Stimulated activated naive CD8-positive, alpha-beta T cell treated with anti-CD3 and anti-CD28 coated beads, Interleukin-15, amount 100 ng/mL, for 72 hours (primary cell): Measurements from ENCODE around the gene ST6GAL1.
"Not testable (repeated sequence)": the region's sequence is repeated elsewhere in the genome, so short reads cannot be mapped to it uniquely, and the experiment has no call there.

Experiments
- ATAC-seq: fragments of 150-1000 bp; cut with Tn5 transposase; 2 replicates; pipeline ENCODE4 v1.10.0; 2021; ENCODE audit warnings: mild to moderate bottlenecking, moderate library complexity
- DNase-seq, 2 donors: peaks; one replicate each; pipeline ENCODE4 v3.0.0; 2021 to 2022
- H3K27ac Mint-ChIP-seq, 2 donors: one replicate each; pipeline ENCODE4 v1.8.0; 2022; ENCODE audit warnings: mild to moderate bottlenecking in 2 of 2, mixed read lengths in 2 of 2, moderate library complexity in 2 of 2
- H3K27me3 Mint-ChIP-seq: one replicate; pipeline ENCODE4 v1.8.0; 2022; ENCODE audit warnings: mixed read lengths
- H3K4me1 Mint-ChIP-seq: one replicate; pipeline ENCODE4 v1.8.0; 2022; ENCODE audit warnings: mild to moderate bottlenecking, mixed read lengths
- H3K4me3 Mint-ChIP-seq, 2 donors: one replicate each; pipeline ENCODE4 v1.8.0; 2022; ENCODE audit warnings: mild to moderate bottlenecking in 2 of 2, mixed read lengths in 2 of 2, moderate library complexity in 1 of 2
- H3K9me3 Mint-ChIP-seq, 2 donors: one replicate each; pipeline ENCODE4 v1.8.0; 2022; ENCODE audit warnings: mixed read lengths in 2 of 2

The ST6GAL1 gene

DNA sequence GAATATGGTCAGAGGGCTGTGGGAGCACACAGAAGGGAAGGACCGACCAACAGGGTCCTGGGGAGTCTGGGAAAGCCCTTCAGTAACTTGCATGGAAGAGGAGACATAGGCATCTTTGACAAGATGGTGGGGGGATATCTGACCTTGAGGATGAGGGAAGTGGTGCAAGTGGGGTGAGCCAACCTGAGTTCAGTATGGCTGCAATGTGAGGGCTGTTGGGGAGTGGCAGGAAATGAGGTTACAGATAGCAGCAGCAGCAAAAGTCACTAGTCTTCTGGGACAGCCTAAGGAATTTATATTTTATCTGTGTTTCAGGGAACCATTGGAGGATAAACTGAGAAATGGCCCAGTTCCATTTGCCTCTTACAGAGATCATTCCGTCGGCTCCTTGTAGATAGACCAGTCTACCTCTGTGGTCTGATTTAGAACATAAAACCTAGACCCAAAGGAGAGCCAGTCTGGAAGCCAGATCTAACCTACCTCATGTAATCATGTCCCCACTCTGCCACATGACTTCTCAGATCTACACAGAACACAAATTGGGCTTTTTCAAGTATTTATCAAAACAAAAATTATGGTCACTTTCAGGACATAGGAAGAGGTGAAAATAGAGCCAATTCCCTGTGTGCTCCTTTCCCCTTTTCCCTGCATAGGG, 75.6 kb downstream of the ST6GAL1 start:
- peaks cover 67% of the 10 kb centered on the region for H3K4me1 Mint-ChIP-seq
- H3K27ac Mint-ChIP-seq = peak overlapping the region; percentile 64 to 85
- DNase-seq (no peak), ATAC-seq (peak; percentile 41)
- no peaks in the 10 kb centered on the region for H3K27me3 Mint-ChIP-seq
- peaks cover 17 to 22% of the 10 kb centered on the region in 2 donors for H3K9me3 Mint-ChIP-seq
- H3K4me3 Mint-ChIP-seq = peak overlapping the region; percentile 8 to 38

DNA sequence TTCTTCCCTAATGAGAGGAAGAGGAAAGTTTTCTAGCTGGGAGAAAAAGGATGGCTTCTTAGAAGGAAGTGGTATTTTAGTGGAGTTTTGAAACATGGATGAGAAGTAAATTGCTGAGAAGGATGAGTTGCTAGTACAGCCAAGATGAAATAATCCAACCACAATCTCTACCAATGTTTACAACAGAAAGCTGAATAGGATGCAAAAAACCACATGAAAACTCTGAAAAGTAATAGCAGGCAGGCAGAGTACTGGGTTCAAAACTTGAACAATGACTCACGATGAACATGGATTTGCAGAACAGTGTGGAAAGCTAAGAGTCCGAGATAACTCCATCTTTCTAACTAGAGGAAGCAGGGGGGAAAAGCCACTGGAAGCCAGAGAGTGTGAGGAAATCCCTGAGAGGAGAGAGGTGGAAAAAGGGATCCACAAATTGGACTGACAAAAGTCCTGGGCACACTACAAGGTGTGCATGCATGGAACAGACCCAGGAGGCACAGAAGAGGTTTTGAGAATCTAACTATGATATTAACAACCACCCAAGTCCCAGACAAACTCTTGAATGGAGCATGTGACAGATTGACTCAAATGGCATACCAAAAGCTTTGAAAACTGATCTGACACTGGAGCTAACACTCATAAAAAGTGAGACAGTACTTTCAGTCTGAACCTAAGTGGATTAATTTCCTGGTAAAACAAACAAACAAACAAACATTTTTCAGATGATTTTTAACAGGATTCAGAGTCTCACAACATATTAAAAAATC, 76.7 kb downstream of the ST6GAL1 start:
- H3K4me1 Mint-ChIP-seq = peaks cover 64% of the 10 kb centered on the region
- H3K27ac Mint-ChIP-seq = peak overlapping the region in 1 of 2 donors; percentile 91
- DNase-seq (no peak), ATAC-seq (peak; percentile 90)
- H3K9me3 Mint-ChIP-seq = peaks cover 17 to 22% of the 10 kb centered on the region in 2 donors
- H3K4me3 Mint-ChIP-seq = no peak overlapping the region
- H3K27me3 Mint-ChIP-seq = no peaks in the 10 kb centered on the region

DNA sequence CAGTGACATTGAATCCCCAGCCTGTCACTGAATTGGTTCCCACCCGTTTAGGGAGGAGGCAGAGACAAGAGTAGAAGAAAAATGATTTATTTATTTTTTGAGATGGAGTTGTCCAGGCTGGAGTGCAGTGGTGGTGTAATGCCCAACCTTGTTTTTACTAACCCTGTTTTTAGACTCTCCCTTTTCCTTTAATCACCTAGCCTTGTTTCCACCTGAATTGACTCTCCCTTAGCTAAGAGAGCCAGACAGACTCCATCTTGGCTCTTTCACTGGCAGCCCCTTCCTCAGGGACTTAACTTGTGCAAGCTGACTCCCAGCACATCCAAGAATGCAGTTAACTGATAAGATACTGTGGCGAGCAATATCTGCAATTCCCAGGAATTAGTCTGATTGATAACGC, 80.1 kb downstream of the ST6GAL1 start:
- DNase-seq, H3K9me3 Mint-ChIP-seq, H3K4me3 Mint-ChIP-seq, H3K27ac Mint-ChIP-seq, ATAC-seq, H3K27me3 Mint-ChIP-seq: not testable (repeated sequence)
- H3K4me1 Mint-ChIP-seq = peaks cover 60% of the 10 kb centered on the region

DNA sequence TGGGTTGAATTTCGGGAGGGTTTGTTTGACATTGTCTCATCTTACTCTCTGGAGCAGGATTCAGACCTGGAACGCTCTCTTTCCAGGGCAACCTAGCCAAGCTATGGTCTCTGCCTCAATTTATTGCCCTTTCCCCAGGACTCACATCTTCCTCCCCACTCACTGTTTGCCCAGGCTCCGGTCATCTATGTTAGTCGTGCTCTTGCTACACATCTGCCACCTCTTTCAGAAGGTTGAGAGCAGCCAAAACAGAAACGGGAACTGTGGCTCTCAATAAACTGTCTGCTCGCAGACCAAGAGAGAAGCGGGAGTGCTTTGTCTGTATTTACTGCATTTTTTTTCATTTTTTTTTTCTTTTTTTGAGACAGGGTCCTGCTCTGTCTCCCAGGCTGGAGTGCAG, 81.6 kb downstream of the ST6GAL1 start:
- no peak for ATAC-seq

DNA sequence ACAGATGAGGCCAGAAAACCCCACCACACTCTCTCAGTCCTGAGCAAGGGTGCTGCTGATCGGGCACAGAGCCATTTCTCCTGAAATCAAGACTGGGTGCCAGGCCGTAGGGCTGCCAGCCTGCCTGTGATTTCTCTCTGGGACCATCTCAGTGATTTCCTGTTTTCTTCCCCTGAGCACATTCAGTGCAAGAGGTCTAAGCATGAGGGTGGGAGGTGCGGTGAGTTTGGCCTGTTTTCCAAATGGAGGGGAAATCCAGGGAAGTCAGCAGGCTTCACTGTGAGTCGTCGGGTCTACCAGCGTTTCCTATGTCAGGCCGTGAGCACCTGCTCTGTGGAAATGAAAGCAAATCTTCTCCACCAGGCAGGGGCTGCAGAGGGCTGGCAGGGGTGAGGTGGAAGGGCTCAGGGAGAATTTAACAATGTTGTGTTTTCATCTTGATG, 82.3 kb downstream of the ST6GAL1 start:
- Mint-ChIP-seq H3K27ac (peak overlapping the region; percentile 93), H3K4me3 (peak overlapping the region; percentile 69 to 74), H3K9me3 (peaks cover 0 to 7% of the 10 kb centered on the region in 2 donors), H3K27me3 (no peaks in the 10 kb centered on the region), H3K4me1 (peaks cover 54% of the 10 kb centered on the region)
- ATAC-seq = peak; percentile 86
- DNase-seq = peak; percentile 30 to 49

More for the DNA sequence above, 81.6 kb downstream of the ST6GAL1 start:
- H3K9me3 Mint-ChIP-seq = peaks cover 6 to 9% of the 10 kb centered on the region in 2 donors
- H3K4me3 Mint-ChIP-seq = peak overlapping the region; percentile 69 to 74
- H3K27ac Mint-ChIP-seq = peak overlapping the region; percentile 93
- H3K4me1 Mint-ChIP-seq = peaks cover 60% of the 10 kb centered on the region
- no peaks in the 10 kb centered on the region for H3K27me3 Mint-ChIP-seq
- DNase-seq = no peak

DNA sequence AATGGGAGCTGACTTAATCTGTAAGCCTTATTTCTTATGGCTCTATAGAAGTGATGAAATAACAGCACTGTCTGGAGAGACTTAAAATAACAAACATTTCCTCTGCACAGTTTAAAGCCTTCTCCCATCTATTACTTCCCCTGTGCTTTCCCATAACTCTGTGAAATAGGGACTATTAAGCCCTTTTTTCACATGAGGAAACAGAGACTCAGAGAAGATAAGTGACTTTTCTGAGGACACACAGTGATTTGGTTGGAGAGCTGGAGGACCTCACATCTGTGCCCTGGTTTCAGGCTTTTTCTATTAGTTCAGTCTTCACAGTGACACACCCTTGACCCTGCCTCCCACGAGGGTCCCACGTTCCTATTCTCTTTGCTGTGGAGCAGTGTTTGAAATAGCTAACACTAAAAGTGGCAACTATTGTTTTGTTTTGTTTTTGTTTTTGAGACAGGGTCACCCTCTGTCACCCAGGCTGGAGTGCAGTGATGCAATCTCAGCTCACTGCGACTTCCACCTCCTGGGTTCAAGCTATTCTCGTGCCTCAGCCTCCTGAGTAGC, 82.9 kb downstream of the ST6GAL1 start:
- no peak for ATAC-seq
- peaks cover 0 to 1% of the 10 kb centered on the region in 2 donors for H3K9me3 Mint-ChIP-seq
- peaks cover 51% of the 10 kb centered on the region for H3K4me1 Mint-ChIP-seq
- peak overlapping the region; percentile 69 to 74 for H3K4me3 Mint-ChIP-seq
- no peak for DNase-seq
- no peaks in the 10 kb centered on the region for H3K27me3 Mint-ChIP-seq
- H3K27ac Mint-ChIP-seq = peak overlapping the region in 1 of 2 donors; percentile 93

DNA sequence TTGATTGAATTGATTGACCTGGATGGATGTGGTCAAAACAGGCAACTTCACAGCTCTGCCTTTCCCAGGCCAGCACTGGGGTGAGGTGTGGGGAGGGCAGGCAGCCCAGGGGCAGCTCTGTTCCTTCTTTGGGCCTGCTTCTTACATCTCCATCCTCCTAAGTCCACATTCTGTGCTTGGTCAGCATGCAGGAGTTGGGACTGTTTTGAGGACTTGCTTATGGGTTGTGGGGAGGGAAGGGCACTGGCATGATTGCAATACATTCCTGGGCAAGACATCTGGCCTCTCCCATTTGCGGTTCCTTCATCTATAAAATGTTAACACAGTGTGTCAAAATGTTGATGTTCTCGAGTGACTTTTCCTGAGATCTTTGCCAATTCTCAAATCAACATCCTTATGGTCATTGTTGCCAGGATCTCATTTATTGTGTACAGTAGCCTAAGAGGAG, 84.1 kb downstream of the ST6GAL1 start:
- H3K4me1 Mint-ChIP-seq = peaks cover 59% of the 10 kb centered on the region
- no peak overlapping the region for H3K4me3 Mint-ChIP-seq
- ATAC-seq (no peak), DNase-seq (no peak)
- H3K27ac Mint-ChIP-seq = peak overlapping the region; percentile 41 to 54
- no peaks in the 10 kb centered on the region for H3K9me3 Mint-ChIP-seq
- no peaks in the 10 kb centered on the region for H3K27me3 Mint-ChIP-seq

DNA sequence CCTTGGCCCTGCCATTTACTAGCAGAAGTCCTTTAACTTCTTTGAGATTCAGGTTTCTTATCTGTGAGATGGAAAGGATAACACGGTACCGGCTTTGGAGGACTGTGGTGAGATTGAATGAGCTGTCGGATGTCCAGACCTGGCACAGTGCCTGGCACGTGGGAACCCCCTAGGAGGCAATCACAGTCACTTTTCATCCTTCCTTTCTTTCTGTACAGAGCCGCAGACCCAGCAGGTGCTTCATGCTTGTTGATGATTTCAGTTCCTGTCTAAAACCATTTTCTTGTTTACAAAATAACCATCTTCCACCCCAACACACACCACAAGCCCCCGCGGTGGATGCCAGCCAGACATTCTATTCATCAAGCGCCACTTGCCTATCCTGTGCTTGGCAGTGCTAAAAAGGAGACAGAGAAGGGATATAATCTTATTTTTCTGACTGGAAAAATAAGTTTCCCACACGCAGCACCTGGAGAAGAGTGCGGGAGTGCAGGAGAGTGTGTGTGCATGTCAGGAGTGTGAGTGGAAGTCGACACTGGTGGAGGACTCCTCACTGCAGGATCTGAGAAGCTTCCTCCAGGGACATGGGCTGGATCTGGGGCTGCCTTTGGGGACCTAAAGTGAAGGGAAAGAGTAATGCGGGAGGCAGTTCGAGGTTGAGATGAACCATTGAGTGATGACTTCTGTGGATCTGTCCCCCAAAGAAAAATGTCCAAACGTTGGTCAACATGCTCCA, 85.7 kb downstream of the ST6GAL1 start:
- Mint-ChIP-seq H3K4me1 (peaks cover 75% of the 10 kb centered on the region), H3K4me3 (peak overlapping the region in 1 of 2 donors; percentile 10), H3K27ac (peak overlapping the region in 1 of 2 donors; percentile 7), H3K9me3 (no peaks in the 10 kb centered on the region), H3K27me3 (no peaks in the 10 kb centered on the region)
- DNase-seq (no peak), ATAC-seq (no peak)

DNA sequence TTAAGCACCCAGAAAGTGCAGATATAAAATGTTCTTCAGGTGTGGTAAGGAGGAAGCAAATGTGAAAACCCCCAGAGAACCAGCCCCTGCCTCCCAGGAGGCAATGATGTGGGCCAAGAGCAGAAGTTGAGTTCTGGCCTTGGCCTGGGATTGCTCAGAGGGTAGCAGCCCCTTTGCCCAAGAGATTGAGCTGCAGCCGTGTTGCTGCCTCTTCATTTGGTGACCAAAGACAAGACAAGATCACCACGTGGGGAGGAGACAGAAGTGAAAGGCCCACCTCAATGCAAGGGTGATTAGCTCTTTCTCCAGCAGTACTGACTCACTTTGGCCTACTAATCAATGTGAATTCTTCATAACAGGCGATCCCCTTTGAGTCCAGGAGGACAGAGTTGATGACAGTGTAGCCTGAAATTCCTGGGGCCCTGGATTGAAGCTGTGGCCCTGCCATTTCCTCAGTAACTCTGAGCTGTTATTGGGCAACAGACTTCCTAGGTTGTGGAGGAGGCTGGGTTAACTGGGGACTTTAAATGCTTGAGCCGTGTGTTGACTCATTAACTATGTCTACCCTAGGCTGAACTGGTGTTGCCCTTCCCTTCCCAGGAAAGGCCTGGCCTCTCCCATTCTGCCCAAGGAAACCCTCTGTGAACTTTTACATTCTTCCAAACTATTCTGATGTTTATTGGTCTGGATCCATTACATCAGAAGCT, 86.5 kb downstream of the ST6GAL1 start:
- Mint-ChIP-seq H3K9me3 (no peaks in the 10 kb centered on the region), H3K27me3 (no peaks in the 10 kb centered on the region), H3K4me1 (peaks cover 77% of the 10 kb centered on the region), H3K4me3 (no peak overlapping the region), H3K27ac (no peak overlapping the region)
- ATAC-seq (no peak), DNase-seq (no peak)

DNA sequence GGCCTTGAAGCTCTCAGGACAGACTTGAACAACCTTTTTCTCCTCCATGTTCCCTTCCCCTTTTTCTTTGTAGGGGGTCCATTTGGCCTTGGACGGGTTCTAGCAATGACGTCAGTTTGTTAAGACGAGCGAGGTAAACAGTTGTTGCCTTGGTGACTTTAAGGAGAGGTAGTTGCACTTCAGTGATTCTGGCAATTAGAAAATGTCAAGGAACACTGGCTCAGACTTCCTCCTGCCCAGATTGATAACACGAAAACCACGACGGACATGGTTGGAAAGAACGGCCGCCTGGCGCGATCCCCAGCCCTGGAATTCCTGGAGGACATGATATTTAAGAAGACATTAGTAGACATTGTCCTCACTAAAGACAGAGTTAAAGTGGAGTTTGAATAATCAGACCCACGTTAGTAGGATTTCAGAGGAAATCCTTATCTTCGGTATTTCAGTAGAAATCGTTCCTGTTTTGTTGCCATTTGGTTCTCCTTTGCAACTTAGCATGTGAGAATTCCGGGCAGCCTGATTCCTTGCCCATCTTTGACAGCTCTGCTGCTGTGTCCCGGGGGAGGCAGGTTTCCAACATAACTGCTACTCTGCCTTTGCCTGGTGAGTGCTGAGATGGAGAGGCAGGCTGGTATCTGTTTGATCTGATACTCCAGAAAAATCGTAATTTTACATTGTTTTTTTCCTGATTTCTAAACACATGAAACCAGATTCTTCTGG, 87.3 kb downstream of the ST6GAL1 start:
- no peaks in the 10 kb centered on the region for H3K27me3 Mint-ChIP-seq
- no peaks in the 10 kb centered on the region for H3K9me3 Mint-ChIP-seq
- DNase-seq (no peak), ATAC-seq (no peak)
- H3K27ac Mint-ChIP-seq = no peak overlapping the region
- no peak overlapping the region for H3K4me3 Mint-ChIP-seq
- H3K4me1 Mint-ChIP-seq = peaks cover 74% of the 10 kb centered on the region

DNA sequence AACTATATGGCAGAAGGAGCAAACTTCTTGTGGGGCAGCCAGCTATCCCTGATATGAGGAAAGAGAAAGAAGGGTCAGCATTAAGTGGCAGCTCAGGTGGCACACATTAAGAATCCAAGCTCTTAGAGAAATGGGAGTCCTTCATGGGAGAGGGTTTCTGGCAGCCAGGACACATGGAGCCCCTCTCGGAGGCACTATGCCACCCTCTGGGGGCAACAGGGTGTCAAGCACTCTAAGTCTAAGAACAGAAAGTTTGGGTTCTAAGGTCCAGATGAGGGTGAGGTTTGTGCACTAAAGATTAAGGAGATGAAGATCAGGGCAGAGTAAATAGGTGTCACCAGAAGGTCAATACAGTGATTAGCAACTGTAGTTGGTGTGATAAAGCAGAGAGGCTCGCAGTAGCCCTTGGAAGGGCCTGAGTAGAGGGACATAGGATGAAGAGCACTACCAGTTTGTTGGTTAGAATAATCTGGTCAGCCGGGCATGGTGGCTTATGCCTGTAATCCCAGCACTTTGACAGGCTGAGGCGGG, 89.3 kb downstream of the ST6GAL1 start:
- Mint-ChIP-seq H3K4me1 (peaks cover 61% of the 10 kb centered on the region), H3K27me3 (no peaks in the 10 kb centered on the region), H3K4me3 (peak overlapping the region; percentile 0 to 23), H3K9me3 (no peaks in the 10 kb centered on the region), H3K27ac (peak overlapping the region; percentile 8 to 47)
- DNase-seq (no peak), ATAC-seq (no peak)

DNA sequence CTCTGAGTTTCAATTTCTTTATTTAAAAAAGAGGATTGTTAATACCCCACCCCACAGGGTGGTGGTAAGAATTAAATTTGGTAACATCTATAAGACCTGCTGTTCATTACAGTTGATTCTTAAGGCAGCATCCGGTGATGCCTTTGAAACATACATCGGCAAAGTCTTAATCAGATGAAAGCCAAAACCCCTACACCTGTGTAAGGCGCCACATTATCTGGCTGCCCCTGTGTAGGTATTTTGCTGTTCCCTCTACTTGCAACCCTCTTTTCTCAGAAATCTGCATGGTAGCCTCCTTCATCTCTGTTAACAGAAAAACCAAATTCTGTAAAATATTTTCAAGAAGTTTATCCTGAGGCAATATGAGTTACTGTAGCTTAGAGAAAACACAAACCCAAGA, 90.0 kb downstream of the ST6GAL1 start:
- DNase-seq (no peak), ATAC-seq (peak; percentile 45)
- no peaks in the 10 kb centered on the region for H3K9me3 Mint-ChIP-seq
- no peaks in the 10 kb centered on the region for H3K27me3 Mint-ChIP-seq
- peak overlapping the region; percentile 15 to 64 for H3K27ac Mint-ChIP-seq
- no peak overlapping the region for H3K4me3 Mint-ChIP-seq
- H3K4me1 Mint-ChIP-seq = peaks cover 62% of the 10 kb centered on the region

DNA sequence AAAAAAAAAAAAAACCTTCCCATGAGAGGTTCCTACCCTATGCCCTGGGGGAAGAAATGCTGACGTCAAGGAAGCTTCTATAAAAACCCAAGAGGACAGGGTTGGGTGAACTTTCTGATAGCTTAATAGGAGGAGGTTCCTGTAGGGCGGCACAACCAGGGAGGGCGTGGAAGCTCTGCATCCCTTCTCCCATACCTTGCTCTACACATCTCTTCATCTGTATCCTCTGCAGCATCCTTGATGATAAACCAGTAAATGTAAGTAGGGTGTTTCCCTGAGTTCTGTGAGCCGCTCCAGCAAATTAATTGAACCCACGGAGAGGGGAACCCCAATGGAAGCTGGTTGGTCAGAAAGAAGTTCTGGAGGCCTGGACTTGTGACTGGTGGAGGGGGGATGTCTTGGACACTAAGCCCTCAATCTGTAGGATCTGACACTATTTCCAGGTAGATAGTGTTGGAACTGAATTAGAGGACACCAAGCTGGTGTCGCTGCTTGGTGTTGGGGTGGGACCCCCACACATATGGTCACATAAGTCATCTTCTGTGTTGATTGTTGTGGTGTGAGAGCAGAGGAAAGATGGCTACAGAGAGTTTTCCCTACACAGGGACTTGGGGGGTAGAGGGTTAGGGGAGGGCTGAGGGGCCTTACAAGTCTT, 91.5 kb downstream of the ST6GAL1 start:
- Mint-ChIP-seq H3K9me3 (no peaks in the 10 kb centered on the region), H3K27ac (no peak overlapping the region), H3K4me1 (peaks cover 47% of the 10 kb centered on the region), H3K4me3 (no peak overlapping the region), H3K27me3 (no peaks in the 10 kb centered on the region)
- no peak for ATAC-seq
- DNase-seq = no peak
